Measurements from ENCODE around the gene INF2. TPM values are rescaled to one million over a fixed set of nuclear protein-coding genes. Genes with fewer than 3 reads are reported as not detected.

INF2 gene
- total RNA-seq, 2 donors from 2014 or later, result 21.9 to 43.5 TPM

DNA sequence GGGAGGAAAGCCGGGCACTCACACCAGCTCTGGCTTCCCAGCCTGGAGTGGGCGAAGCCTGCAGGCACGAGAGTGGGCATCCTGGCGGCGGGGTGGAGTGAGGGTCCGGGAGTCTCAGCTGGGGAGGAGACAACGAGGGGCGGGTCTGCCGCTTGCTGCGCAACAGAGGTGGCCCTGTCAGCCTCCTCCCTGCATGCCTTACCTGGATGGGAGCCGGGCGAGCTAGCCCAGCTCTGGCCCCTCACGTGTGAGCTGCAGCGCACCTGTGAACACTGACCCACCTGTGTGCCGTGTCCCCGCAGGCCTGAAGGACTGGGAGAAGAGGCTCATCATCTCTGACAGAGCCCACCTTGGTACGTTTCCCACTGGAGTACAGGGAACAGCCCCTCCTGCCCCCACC, 49.6 kb downstream of the INF2 start:
- Histone ChIP-seq H3K4me1 (peaks cover 0 to 40% of the 10 kb centered on the region in 2 donors), H3K27ac (peak overlapping the region; percentile 17 to 91), H3K36me3 (peaks cover 39% of the 10 kb centered on the region), H3K4me3 (no peak overlapping the region), H3K9me3 (no peaks in the 10 kb centered on the region), H3K27me3 (no peaks in the 10 kb centered on the region)
- no peak for DNase-seq (ENCODE audit: low spot score)
- no peak for TF ChIP-seq CTCF (IDR thresholded peaks at IDR 0.05)

GRCh38 chr14:104739546-104740516, 50.4 kb downstream of the INF2 start:
- Histone ChIP-seq H3K4me1 (peaks cover 0 to 32% of the 10 kb centered on the region in 2 donors), H3K36me3 (peaks cover 43% of the 10 kb centered on the region), H3K4me3 (no peak overlapping the region), H3K9me3 (no peaks in the 10 kb centered on the region), H3K27ac (peak overlapping the region in 1 of 2 donors; percentile 16), H3K27me3 (no peaks in the 10 kb centered on the region)
- no peak for DNase-seq (ENCODE audit: low spot score)
- TF ChIP-seq CTCF (IDR thresholded peaks at IDR 0.05), result no peak

DNA sequence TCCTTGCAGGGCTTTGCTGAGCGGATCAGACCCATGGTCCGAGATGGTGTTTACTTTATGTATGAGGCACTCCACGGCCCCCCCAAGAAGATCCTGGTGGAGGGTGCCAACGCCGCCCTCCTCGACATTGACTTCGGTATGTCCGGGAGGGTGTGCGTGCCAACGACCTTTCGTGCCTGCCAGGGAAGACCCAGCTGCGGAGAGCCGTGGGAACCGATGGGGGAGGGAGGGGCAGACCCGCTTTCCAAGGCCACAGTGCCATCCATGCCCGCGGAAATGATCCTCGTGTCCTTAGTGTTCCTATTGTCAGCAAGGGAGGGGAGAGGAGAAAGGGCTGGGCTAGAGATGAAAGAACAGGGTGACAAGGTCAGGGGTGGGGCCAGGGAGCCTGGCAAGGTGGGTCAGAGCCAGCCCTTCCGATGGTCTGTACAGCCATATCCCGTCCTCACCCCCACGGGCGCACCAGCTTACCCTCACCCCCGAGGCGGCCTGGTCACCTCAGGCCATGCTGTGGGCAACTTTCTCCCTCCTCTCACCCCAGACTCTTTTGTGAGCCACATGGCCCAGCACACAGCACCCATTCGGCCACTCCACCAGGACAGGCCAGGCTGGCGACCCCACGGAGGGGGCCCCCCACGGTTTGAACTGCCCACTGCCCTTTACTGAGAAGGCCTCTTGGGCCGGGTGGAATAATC, 51.8 kb downstream of the INF2 start:
- Histone ChIP-seq H3K27ac (no peak overlapping the region), H3K36me3 (peaks cover 49% of the 10 kb centered on the region)
- TF ChIP-seq CTCF (IDR thresholded peaks at IDR 0.05), result no peak

GRCh38 chr14:104741803-104742251, 52.4 kb downstream of the INF2 start:
- no peaks in the 10 kb centered on the region for H3K27me3 ChIP-seq
- no peak overlapping the region for H3K4me3 ChIP-seq
- DNase-seq (ENCODE audit: low spot score), result no peak
- H3K9me3 ChIP-seq, result no peaks in the 10 kb centered on the region
- H3K4me1 ChIP-seq, result peaks cover 0 to 12% of the 10 kb centered on the region in 2 donors
- no peak overlapping the region for H3K27ac ChIP-seq
- TF ChIP-seq CTCF (IDR thresholded peaks at IDR 0.05), result no peak
- peaks cover 49% of the 10 kb centered on the region for H3K36me3 ChIP-seq

More for the DNA sequence above, 51.8 kb downstream of the INF2 start:
- Histone ChIP-seq H3K27me3 (no peaks in the 10 kb centered on the region), H3K4me3 (no peak overlapping the region), H3K4me1 (peaks cover 0 to 18% of the 10 kb centered on the region in 2 donors), H3K9me3 (no peaks in the 10 kb centered on the region)
- no peak for DNase-seq (ENCODE audit: low spot score)

GRCh38 chr14:104742586-104743455, 53.4 kb downstream of the INF2 start:
- DNase-seq (ENCODE audit: low spot score), result no peak
- Histone ChIP-seq H3K4me3 (no peak overlapping the region), H3K27me3 (no peaks in the 10 kb centered on the region), H3K27ac (no peak overlapping the region), H3K9me3 (no peaks in the 10 kb centered on the region), H3K4me1 (peaks cover 0 to 2% of the 10 kb centered on the region in 2 donors), H3K36me3 (peaks cover 49% of the 10 kb centered on the region)
- no peak for TF ChIP-seq CTCF (IDR thresholded peaks at IDR 0.05)
